Kidney (tissue), 14 donors: ENCODE results near the gene HOXA4. TPM values are rescaled to one million over a fixed set of nuclear protein-coding genes. Genes with fewer than 3 reads are reported as not detected.

Experiments used
- DNase-seq, 5 donors: peaks; one replicate each; pipeline ENCODE4 v3.0.0-alpha.2; 2013 to 2020
- FAIRE-seq: peaks from 2 replicates; lab custom pipeline; 2012; peaks lifted over from hg19 to GRCh38; lab: Jason Lieb, UNC
- H3K27ac ChIP-seq, 2 donors: one replicate each; pipeline ENCODE4 v1.7.0; 2013; ENCODE audit warnings: low read depth in 2 of 2, low read length in 2 of 2, inconsistent platforms in 1 of 2
- H3K27me3 ChIP-seq: one replicate; pipeline ENCODE4 v1.7.1; 2013; ENCODE audit warnings: low read length, inconsistent platforms; ENCODE audit not compliant: control insufficient read depth, insufficient read depth
- H3K36me3 ChIP-seq, 3 donors: one replicate each; pipeline versions ENCODE4 v1.7.0 to v1.7.1; 2013; ENCODE audit warnings: low read length in 3 of 3, control low read depth in 1 of 3, inconsistent platforms in 1 of 3; ENCODE audit not compliant: insufficient read depth in 3 of 3, control insufficient read depth in 2 of 3
- H3K4me1 ChIP-seq, 3 donors: one replicate each; pipeline versions ENCODE4 v1.7.0 to v1.7.1; 2013; ENCODE audit warnings: low read length in 3 of 3, inconsistent platforms in 1 of 3, low read depth in 1 of 3; ENCODE audit not compliant: control insufficient read depth in 2 of 3, insufficient read depth in 2 of 3
- H3K4me3 ChIP-seq, 3 donors: one replicate each; pipeline versions ENCODE4 v1.7.0 to v1.8.1; 2013; ENCODE audit warnings: low read length in 3 of 3, control low read depth in 1 of 3, inconsistent platforms in 1 of 3
- H3K9ac ChIP-seq, 3 donors: one replicate each; pipeline versions ENCODE4 v1.7.0 to v1.7.1; 2013; ENCODE audit warnings: low read length in 3 of 3, control low read depth in 1 of 3, inconsistent platforms in 1 of 3
- H3K9me3 ChIP-seq, 3 donors: one replicate each; pipeline versions ENCODE4 v1.7.0 to v1.7.1; 2013; ENCODE audit warnings: low read length in 3 of 3, control low read depth in 1 of 3, inconsistent platforms in 1 of 3; ENCODE audit not compliant: control insufficient read depth in 2 of 3, insufficient read depth in 1 of 3
- CTCF ChIP-seq: IDR thresholded peaks from 3 replicates; pipeline ENCODE4 v1.5.1; 2012; ENCODE audit warnings: mild to moderate bottlenecking, moderate library complexity, borderline replicate concordance; ENCODE audit not compliant: insufficient read depth; ENCODE audit errors: extremely low read depth
- intact Hi-C: fragments of 100-400 bp; cut with DNase I; formaldehyde crosslinking; loops from one replicate; pipeline ENCODE4 v1.11.1; 2022
- polyA plus RNA-seq: library from polyadenylated mRNA; stranded (reverse); fragments of 350-450 nt; fragmentation: Illumina TruSeq; extraction: RNeasy Lipid Tissue Mini Kit (QIAGEN cat#74804); gene quantifications from one replicate; pipeline ENCODE4 v1.2.3, GENCODE V29; 2014; ENCODE audit warnings: low read depth, low replicate concordance; ENCODE audit not compliant: insufficient read depth
- total RNA-seq: library from RNA; stranded (reverse); fragmentation: NEBNext Ultra II Directional; extraction: Animal tissue kit (Norgen Biotek cat#: 25700); gene quantifications from one replicate; pipeline ENCODE4 v1.2.1, GENCODE V29; 2021
- donor health status: control.
- donor health status: control.
- donor health status: control.
- donor health status: control.
- donor health status: control.
- donor health status: DM: yes; HTN: yes; CAD: no.
- donor health status: Normal renal cell carcinoma (clear cell type).

The HOXA4 gene
- total and polyA plus RNA-seq, 2 donors from 2014 or later = 11.2 to 13.0 TPM

DNA sequence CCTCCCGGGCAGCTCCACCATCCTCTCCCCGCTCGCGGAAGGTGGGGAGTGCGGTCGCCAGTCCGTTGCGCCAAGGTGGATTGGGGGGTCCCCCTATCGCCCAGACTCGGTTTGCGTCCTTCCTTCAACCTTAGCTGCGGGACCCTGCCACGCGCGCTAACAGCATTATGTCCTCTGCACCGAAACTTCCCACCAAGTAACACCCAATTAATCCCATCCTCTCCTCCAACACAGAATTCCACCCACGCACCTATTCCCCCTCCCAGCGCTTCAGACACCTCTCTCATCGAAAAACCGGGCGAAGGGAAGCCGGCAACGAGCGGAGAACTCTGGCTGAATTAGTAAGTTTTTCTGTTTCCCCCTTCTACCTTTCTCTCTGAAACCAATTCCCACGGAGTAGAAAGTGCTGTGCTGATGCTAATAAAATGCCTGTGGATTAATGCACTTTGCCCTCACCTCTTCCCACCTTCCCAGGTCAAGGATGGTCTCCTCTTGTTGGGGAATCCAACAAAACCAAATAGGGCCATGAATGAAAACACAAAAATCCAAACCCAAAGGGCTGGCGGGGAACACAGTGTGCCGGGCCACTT, 20.9 kb upstream of the HOXA4 start:
- Histone ChIP-seq H3K9ac (peak overlapping the region; percentile 66 to 85 (median 85)), H3K27ac (peak overlapping the region; percentile 97 to 98), H3K4me1 (peaks cover 0 to 23% (median 20%) of the 10 kb centered on the region in 3 donors), H3K27me3 (no peaks in the 10 kb centered on the region), H3K36me3 (no peaks in the 10 kb centered on the region), H3K9me3 (no peaks in the 10 kb centered on the region), H3K4me3 (peak overlapping the region; percentile 56 to 87 (median 83))
- TF ChIP-seq CTCF = no peak
- intact Hi-C loops = loop anchor here (10.0 kb wide), 1 partner anchor 777 kb away; no protein-coding TSS in a partner anchor
- peak in 2 of 5 donors; percentile 74 to 82 for DNase-seq
- no peak for FAIRE-seq

GRCh38 chr7:27150568-27151340, 20.2 kb upstream of the HOXA4 start:
- peak; percentile 87 to 94 (median 92) for DNase-seq
- H3K36me3 ChIP-seq = no peaks in the 10 kb centered on the region
- peak overlapping the region; percentile 56 to 87 (median 83) for H3K4me3 ChIP-seq
- H3K4me1 ChIP-seq = peaks cover 0 to 24% (median 20%) of the 10 kb centered on the region in 3 donors
- H3K9me3 ChIP-seq = no peaks in the 10 kb centered on the region
- peak overlapping the region; percentile 97 to 98 for H3K27ac ChIP-seq
- no peak for FAIRE-seq
- peak; percentile 87 for TF ChIP-seq CTCF
- no peaks in the 10 kb centered on the region for H3K27me3 ChIP-seq
- peak overlapping the region; percentile 83 to 85 (median 85) for H3K9ac ChIP-seq
- intact Hi-C loops = loop anchor here (10.0 kb wide), 1 partner anchor 776 kb away; no protein-coding TSS in a partner anchor

- Histone ChIP-seq H3K4me3 (peak overlapping the region; percentile 56 to 87 (median 83)), H3K36me3 (no peaks in the 10 kb centered on the region), H3K9ac (peak overlapping the region; percentile 83 to 85 (median 83)), H3K27ac (peak overlapping the region; percentile 97 to 98), H3K27me3 (no peaks in the 10 kb centered on the region), H3K9me3 (no peaks in the 10 kb centered on the region), H3K4me1 (peaks cover 0 to 24% (median 19%) of the 10 kb centered on the region in 3 donors)
- DNase-seq (peak in 3 of 5 donors; percentile 49 to 74 (median 72)), FAIRE-seq (no peak)
- TF ChIP-seq CTCF = no peak
- intact Hi-C loops = loop anchor here (10.0 kb wide), 1 partner anchor 775 kb away; no protein-coding TSS in a partner anchor
Measured at GRCh38 chr7:27149842-27150567, 19.4 kb upstream of the HOXA4 start.
